Keratinocyte (primary cell): ENCODE results near the gene PRDM11. TPM values are rescaled to one million over a fixed set of nuclear protein-coding genes. Genes with fewer than 3 reads are reported as not detected.

Source experiments
- DNase-seq: peaks from one replicate; pipeline ENCODE4 v3.0.0-alpha.2; 2011; ENCODE audit warnings: low read depth, missing footprints, low spot score
- FAIRE-seq: peaks from 2 replicates; lab custom pipeline; 2011; peaks lifted over from hg19 to GRCh38; lab: Jason Lieb, UNC
- H2AFZ ChIP-seq: 2 replicates; pipeline ENCODE4 v1.6.0; 2012; ENCODE audit warnings: low read length, control low read depth, inconsistent platforms; ENCODE audit not compliant: control insufficient read depth
- H3K27ac ChIP-seq: 2 replicates; pipeline ENCODE4 v1.5.1; 2011; ENCODE audit warnings: low read length; ENCODE audit not compliant: control insufficient read depth, insufficient read depth
- H3K27me3 ChIP-seq: 3 replicates; pipeline ENCODE4 v1.6.0; 2011; ENCODE audit warnings: low read length; ENCODE audit not compliant: control insufficient read depth, insufficient read depth; ENCODE audit errors: extremely low read depth
- H3K36me3 ChIP-seq, 2 experiments: 2 replicates in 1 of 2; 3 replicates in 1 of 2; pipeline ENCODE4 v1.5.1; 2011; ENCODE audit warnings: low read length in 2 of 2, mild to moderate bottlenecking in 1 of 2; ENCODE audit not compliant: control insufficient read depth in 2 of 2, insufficient read depth in 2 of 2; ENCODE audit errors: extremely low read depth in 1 of 2
- H3K4me1 ChIP-seq: 3 replicates; pipeline ENCODE4 v1.5.1; 2011; ENCODE audit warnings: low read length; ENCODE audit not compliant: control insufficient read depth, insufficient read depth; ENCODE audit errors: extremely low read depth
- H3K4me2 ChIP-seq: 3 replicates; pipeline ENCODE4 v1.6.0; 2011; ENCODE audit warnings: low read depth, low read length; ENCODE audit not compliant: control insufficient read depth, insufficient read depth; ENCODE audit errors: extremely low read depth
- H3K4me3 ChIP-seq, 3 experiments: fragments of 200-600 bp in 1 of 3; sonication (generic) in 1 of 3; 2 replicates in 2 of 3; 3 replicates in 1 of 3; pipeline ENCODE4 v1.5.1; 2011 to 2016; ENCODE audit warnings: low read length in 3 of 3, mild to moderate bottlenecking in 3 of 3, control low read depth in 2 of 3, inconsistent platforms in 1 of 3, low read depth in 1 of 3, mixed read lengths in 1 of 3, mixed run types in 1 of 3, moderate library complexity in 1 of 3; ENCODE audit not compliant: control insufficient read depth in 2 of 3, insufficient read depth in 2 of 3; ENCODE audit errors: extremely low read depth in 1 of 3
- H3K79me2 ChIP-seq: 2 replicates; pipeline ENCODE4 v1.6.0; 2012; ENCODE audit warnings: low read length; ENCODE audit not compliant: control insufficient read depth, insufficient read depth
- H3K9ac ChIP-seq: 3 replicates; pipeline ENCODE4 v1.6.0; 2011; ENCODE audit warnings: low read length; ENCODE audit not compliant: control insufficient read depth, insufficient read depth; ENCODE audit errors: extremely low read depth
- H3K9me1 ChIP-seq: 3 replicates; pipeline ENCODE4 v1.6.0; 2011; ENCODE audit warnings: low read length; ENCODE audit not compliant: control insufficient read depth, insufficient read depth; ENCODE audit errors: extremely low read depth
- H3K9me3 ChIP-seq: 2 replicates; pipeline ENCODE4 v1.5.1; 2012; ENCODE audit warnings: low read depth, low read length; ENCODE audit not compliant: control insufficient read depth
- H4K20me1 ChIP-seq: 3 replicates; pipeline ENCODE4 v1.6.0; 2011; ENCODE audit warnings: low read length; ENCODE audit not compliant: control insufficient read depth, insufficient read depth; ENCODE audit errors: extremely low read depth
- EZH2 ChIP-seq: IDR thresholded peaks from one replicate; pipeline ENCODE4 v1.6.1; 2012; ENCODE audit warnings: inconsistent platforms, mild to moderate bottlenecking, low read length, moderate library complexity
- dilution Hi-C: fragments of 300-500 bp; cut with MboI; formaldehyde crosslinking; loops from one replicate; pipeline ENCODE4 v1.7.0; 2020; ENCODE audit warnings: low sequenced_read_pairs; ENCODE audit not compliant: extremely low pct_ligation_motif_present
- polyA plus RNA-seq, 5 experiments: library from polyadenylated mRNA; depleted of rRNA in 3 of 5; stranded (reverse) in 3 of 5; stranded (forward) in 1 of 5; unstranded in 1 of 5; fragments of >200 nt; gene quantifications; 1 replicate in 1 of 5; 2 replicates in 3 of 5; 3 replicates in 1 of 5; pipeline versions ENCODE4 v1.2.1 to v1.2.3, GENCODE V29; 2011 to 2012; ENCODE audit warnings: missing spikeins in 2 of 5, low read depth in 1 of 5, low replicate concordance in 1 of 5
- TF ChIP-seq, protein P1 (sequence below), 3 experiments: IDR thresholded peaks in 1 of 3; conservative IDR thresholded peaks in 1 of 3; optimal IDR thresholded peaks in 1 of 3; 2 replicates in 2 of 3; 3 replicates in 1 of 3; pipeline versions ENCODE3 to v1.5.1; 2011; ENCODE audit warnings: low read length in 3 of 3, mild to moderate bottlenecking in 3 of 3, moderate library complexity in 2 of 3, control low read depth in 1 of 3, inconsistent platforms in 1 of 3; ENCODE audit not compliant: insufficient read depth in 2 of 3; ENCODE audit errors: extremely low read depth in 1 of 3

The PRDM11 gene
- polyA plus RNA-seq, 1 donor (not counting 4 experiments of a cell fraction or from before 2014, with no cell fraction given): 2.1 TPM

DNA sequence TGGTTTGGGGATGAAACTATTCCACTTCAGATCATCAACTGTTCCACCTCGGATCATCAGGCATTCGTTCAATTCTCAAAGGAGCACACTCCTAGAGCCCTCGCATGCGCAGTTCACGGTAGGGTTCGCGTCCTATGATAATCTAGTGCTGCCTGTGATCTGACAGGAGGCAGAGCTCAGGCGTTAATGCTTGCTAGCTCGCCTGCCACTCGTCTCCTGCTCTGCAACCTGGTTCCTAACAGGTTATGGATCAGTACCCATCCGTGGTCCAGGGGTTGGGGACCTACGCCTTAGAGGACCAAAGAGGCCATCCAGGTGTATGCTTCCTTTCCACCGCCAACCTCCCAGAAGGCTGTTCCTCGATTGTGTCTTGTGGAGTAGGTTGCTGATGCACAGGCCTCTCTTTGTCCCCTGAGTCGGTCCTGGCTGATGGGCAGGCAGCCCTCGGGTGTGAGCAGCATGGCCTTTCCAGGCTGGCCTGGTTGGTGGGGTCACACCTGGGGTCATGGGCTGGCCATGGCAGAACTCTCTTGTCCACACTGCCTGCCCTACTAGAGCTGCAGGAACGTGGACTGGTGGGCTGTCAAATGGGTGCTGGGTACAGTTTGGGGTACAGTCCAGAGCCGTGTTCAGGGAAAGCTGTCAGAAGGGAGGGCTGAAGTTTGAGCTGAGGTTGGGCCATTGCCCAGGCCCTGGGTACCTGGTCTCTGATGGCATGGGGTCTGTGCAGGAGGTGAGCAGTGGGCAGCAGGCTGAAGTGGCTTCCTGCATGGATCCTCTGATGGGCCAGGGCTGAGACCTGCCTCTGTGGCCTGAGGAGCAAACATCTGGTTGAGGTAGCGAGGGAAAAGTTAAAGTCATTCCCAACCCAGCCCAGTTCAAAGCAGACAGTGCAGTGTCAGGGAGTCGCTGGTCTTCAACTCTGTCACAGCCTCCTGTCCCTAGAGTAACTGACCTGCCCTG is 11.1 kb downstream of the PRDM11 start:
- no peaks in the 10 kb centered on the region for H3K27me3 ChIP-seq
- H3K9ac ChIP-seq: no peak overlapping the region
- no peaks in the 10 kb centered on the region for H3K9me1 ChIP-seq
- FAIRE-seq: no peak
- no peaks in the 10 kb centered on the region for H3K79me2 ChIP-seq
- TF ChIP-seq EZH2: no peak
- TF ChIP-seq, protein P1, sequence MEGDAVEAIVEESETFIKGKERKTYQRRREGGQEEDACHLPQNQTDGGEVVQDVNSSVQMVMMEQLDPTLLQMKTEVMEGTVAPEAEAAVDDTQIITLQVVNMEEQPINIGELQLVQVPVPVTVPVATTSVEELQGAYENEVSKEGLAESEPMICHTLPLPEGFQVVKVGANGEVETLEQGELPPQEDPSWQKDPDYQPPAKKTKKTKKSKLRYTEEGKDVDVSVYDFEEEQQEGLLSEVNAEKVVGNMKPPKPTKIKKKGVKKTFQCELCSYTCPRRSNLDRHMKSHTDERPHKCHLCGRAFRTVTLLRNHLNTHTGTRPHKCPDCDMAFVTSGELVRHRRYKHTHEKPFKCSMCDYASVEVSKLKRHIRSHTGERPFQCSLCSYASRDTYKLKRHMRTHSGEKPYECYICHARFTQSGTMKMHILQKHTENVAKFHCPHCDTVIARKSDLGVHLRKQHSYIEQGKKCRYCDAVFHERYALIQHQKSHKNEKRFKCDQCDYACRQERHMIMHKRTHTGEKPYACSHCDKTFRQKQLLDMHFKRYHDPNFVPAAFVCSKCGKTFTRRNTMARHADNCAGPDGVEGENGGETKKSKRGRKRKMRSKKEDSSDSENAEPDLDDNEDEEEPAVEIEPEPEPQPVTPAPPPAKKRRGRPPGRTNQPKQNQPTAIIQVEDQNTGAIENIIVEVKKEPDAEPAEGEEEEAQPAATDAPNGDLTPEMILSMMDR (optimal IDR thresholded peaks at IDR 0.05 in 1 of 3, IDR thresholded peaks at IDR 0.05 in 1 of 3, conservative IDR thresholded peaks at IDR 0.05 in 1 of 3; ENCODE audit: extremely low read depth in 1 of 3, insufficient read depth in 2 of 3, low read length in 3 of 3): no peak
- no peak overlapping the region for H3K4me3 ChIP-seq
- H3K4me1 ChIP-seq: peaks cover 10% of the 10 kb centered on the region
- H3K4me2 ChIP-seq: no peak overlapping the region
- no peak overlapping the region for H2AFZ ChIP-seq
- no peak overlapping the region for H3K27ac ChIP-seq
- H3K36me3 ChIP-seq: no peaks in the 10 kb centered on the region
- dilution Hi-C loops: no loop called here
- DNase-seq: no peak
- H3K9me3 ChIP-seq: no peaks in the 10 kb centered on the region
- no peaks in the 10 kb centered on the region for H4K20me1 ChIP-seq

DNA sequence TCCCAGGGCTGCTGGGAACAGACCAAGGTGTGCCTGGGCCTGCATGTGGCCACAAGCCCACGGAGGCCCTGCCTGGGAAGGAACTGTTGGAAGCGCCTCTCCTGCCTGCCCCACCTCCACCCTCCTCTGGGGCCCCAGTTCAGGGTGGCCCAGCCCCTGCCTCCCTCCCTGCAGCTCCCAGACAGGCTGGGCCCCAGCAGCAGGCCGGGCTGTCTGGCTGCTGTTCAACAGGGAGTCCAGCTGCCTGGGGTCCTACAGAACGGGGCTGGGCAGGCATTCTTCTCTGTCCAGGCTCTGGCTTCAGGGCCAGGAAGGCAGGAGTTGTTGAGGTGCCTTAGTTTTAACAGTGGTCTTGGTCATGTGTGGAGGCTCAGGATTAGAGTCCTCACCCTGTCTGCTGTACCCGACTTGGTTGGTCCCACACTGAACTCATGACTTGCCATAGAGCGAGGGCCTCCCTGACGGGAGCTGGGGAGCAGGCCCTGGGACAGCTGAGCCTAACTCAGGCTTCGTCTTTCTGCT is 11.8 kb downstream of the PRDM11 start:
- Histone ChIP-seq H3K9me3 (no peaks in the 10 kb centered on the region), H2AFZ (no peak overlapping the region), H3K9me1 (no peaks in the 10 kb centered on the region), H3K27me3 (no peaks in the 10 kb centered on the region), H3K9ac (no peak overlapping the region), H3K27ac (no peak overlapping the region), H3K4me2 (no peak overlapping the region), H4K20me1 (no peaks in the 10 kb centered on the region), H3K4me3 (no peak overlapping the region), H3K79me2 (no peaks in the 10 kb centered on the region), H3K36me3 (no peaks in the 10 kb centered on the region), H3K4me1 (peaks cover 10% of the 10 kb centered on the region)
- dilution Hi-C loops: no loop called here
- DNase-seq: no peak
- no peak for FAIRE-seq
- TF ChIP-seq, protein P1 (optimal IDR thresholded peaks at IDR 0.05 in 1 of 3, IDR thresholded peaks at IDR 0.05 in 1 of 3, conservative IDR thresholded peaks at IDR 0.05 in 1 of 3; ENCODE audit: extremely low read depth in 1 of 3, insufficient read depth in 2 of 3, low read length in 3 of 3): no peak
- no peak for TF ChIP-seq EZH2
